K562 (cell line): Measurements from ENCODE around the gene SRM. TPM values are rescaled to one million over a fixed set of nuclear protein-coding genes. Genes with fewer than 3 reads are reported as not detected.

ENCODE experiments used
- ATAC-seq: fragments of 200-7000 bp; cut with Tn5 transposase; 3 replicates; pipeline ENCODE4 v1.9.1; 2020; ENCODE audit warnings: moderate library complexity
- BruUV-seq: library from RNA; stranded (reverse); fragments of 400-500 nt; replicated peaks from 2 replicates; lab custom pipeline; 2021; lab: Mats Ljungman, UMichigan
- CTCF ChIA-PET: fragments of 300-600 bp; formaldehyde crosslinking; extraction: SDS; loops from one replicate; lab custom pipeline; 2021; ENCODE audit warnings: low intra/inter-chr PET ratio; lab: Yijun Ruan, JAX
- POLR2A ChIA-PET: fragments of 300-600, 350-650 bp; sonication (Branson Sonifier 250); formaldehyde crosslinking; extraction: SDS; loops from one replicate; lab custom pipeline; 2021; ENCODE audit warnings: antibody characterized with exemption, inconsistent platforms; lab: Yijun Ruan, JAX
- DNase-seq, 4 experiments: peaks; one replicate each; pipeline versions ENCODE4 v3.0.0 to v3.0.0-alpha.2; 2011 to 2018; ENCODE audit warnings: low spot score in 3 of 4, mixed read lengths in 3 of 4; ENCODE audit errors: extremely low read depth in 1 of 4
- FAIRE-seq: peaks from 2 replicates; lab custom pipeline; 2011; peaks lifted over from hg19 to GRCh38; lab: Jason Lieb, UNC
- H2AFZ ChIP-seq: 2 replicates; pipeline ENCODE4 v1.6.0; 2011; ENCODE audit warnings: low read depth, low read length, control low read depth, inconsistent platforms
- H3K27ac ChIP-seq: fragments of 200-600 bp; 3 replicates; pipeline ENCODE4 v1.8.0; 2011; ENCODE audit warnings: low read depth, mild to moderate bottlenecking, control low read depth, inconsistent platforms, low read length, moderate library complexity, mixed read lengths; ENCODE audit errors: extremely low read depth
- H3K27me3 ChIP-seq, 2 experiments: fragments of 300-600 bp in 1 of 2; 2 replicates in 1 of 2; 3 replicates in 1 of 2; pipeline versions ENCODE4 v1.6.0 to v1.8.0; 2011; ENCODE audit warnings: inconsistent platforms in 2 of 2, low read length in 2 of 2, mild to moderate bottlenecking in 1 of 2, mixed read lengths in 1 of 2, moderate library complexity in 1 of 2; ENCODE audit not compliant: control insufficient read depth in 2 of 2, insufficient read depth in 2 of 2
- H3K36me3 ChIP-seq: fragments of 300-600 bp; 3 replicates; pipeline ENCODE4 v1.8.0; 2011; ENCODE audit warnings: mild to moderate bottlenecking, low read length, inconsistent platforms; ENCODE audit not compliant: control insufficient read depth, insufficient read depth
- H3K4me1 ChIP-seq, 2 experiments: fragments of 200-600 bp in 1 of 2; replicated peaks in 1 of 2; 2 replicates in 1 of 2; 3 replicates in 1 of 2; pipeline versions ENCODE4 v1.5.1 to v1.8.0; 2011; ENCODE audit warnings: inconsistent platforms in 2 of 2, low read length in 2 of 2, mild to moderate bottlenecking in 1 of 2, mixed read lengths in 1 of 2, moderate library complexity in 1 of 2; ENCODE audit not compliant: control insufficient read depth in 2 of 2, insufficient read depth in 2 of 2
- H3K4me2 ChIP-seq: 2 replicates; pipeline ENCODE4 v1.6.1; 2011; ENCODE audit warnings: low read length, control low read depth, inconsistent platforms, mixed read lengths; ENCODE audit not compliant: insufficient read depth
- H3K4me3 ChIP-seq: fragments of 200-600 bp; sonication (generic), shearing (Covaris generic); 2 replicates; pipeline ENCODE4 v1.5.1; 2016; ENCODE audit warnings: control low read depth, inconsistent platforms
- H3K79me2 ChIP-seq: fragments of 200-600 bp; 3 replicates; pipeline ENCODE4 v1.8.0; 2011; ENCODE audit warnings: low read length, inconsistent platforms; ENCODE audit not compliant: control insufficient read depth, insufficient read depth
- H3K9ac ChIP-seq, 2 experiments: 2 replicates each; pipeline versions ENCODE4 v1.6.0 to v1.6.1; 2011; ENCODE audit warnings: low read depth in 2 of 2, low read length in 2 of 2, control low read depth in 1 of 2, inconsistent platforms in 1 of 2, mild to moderate bottlenecking in 1 of 2, mixed read lengths in 1 of 2; ENCODE audit not compliant: insufficient read depth in 1 of 2
- H3K9me1 ChIP-seq: one replicate; pipeline ENCODE4 v1.6.0; 2011; ENCODE audit warnings: inconsistent platforms, mild to moderate bottlenecking, low read length, moderate library complexity; ENCODE audit not compliant: control insufficient read depth, insufficient read depth
- H3K9me3 ChIP-seq: replicated peaks from 2 replicates; pipeline ENCODE4 v1.5.1; 2011; ENCODE audit warnings: low read depth, low read length, inconsistent platforms; ENCODE audit not compliant: control insufficient read depth, insufficient read depth
- H4K20me1 ChIP-seq: replicated peaks from 2 replicates; pipeline ENCODE4 v1.6.1; 2011; ENCODE audit warnings: low read length, inconsistent platforms, mixed read lengths; ENCODE audit not compliant: control insufficient read depth, insufficient read depth
- CEBPG ChIP-seq, 3 experiments: fragments of 200-800 bp in 1 of 3; sonication (Bioruptor generic) in 1 of 3; sonication (generic) in 1 of 3; formaldehyde crosslinking in 1 of 3; IDR thresholded peaks in 2 of 3; conservative IDR thresholded peaks in 1 of 3; 2 replicates each; pipeline versions ENCODE4 v1.6.1 to v1.8.0; 2016 to 2022; ENCODE audit warnings: missing compliant biosample characterization in 2 of 3, missing genetic modification characterization in 2 of 3, mild to moderate bottlenecking in 1 of 3, missing genetic modification reagents in 1 of 3
- HNRNPLL ChIP-seq: fragments of 200-400 bp; formaldehyde crosslinking; IDR thresholded peaks from 2 replicates; pipeline ENCODE4 v1.6.1; 2017; ENCODE audit warnings: low read length, low read depth, mild to moderate bottlenecking; ENCODE audit not compliant: poor library complexity, severe bottlenecking
- KLF6 ChIP-seq: fragments of 250-450 bp; sonication (Bioruptor Pico); IDR thresholded peaks from 2 replicates; pipeline ENCODE4 v1.4.0; 2020; ENCODE audit warnings: mild to moderate bottlenecking, moderate library complexity, borderline replicate concordance
- NCOA6 ChIP-seq: fragments of 450-650 bp; IDR thresholded peaks from 2 replicates; pipeline ENCODE4 v1.6.1; 2017; ENCODE audit warnings: mild to moderate bottlenecking
- ZFX ChIP-seq: sonication (generic); formaldehyde crosslinking; IDR thresholded peaks from 2 replicates; pipeline ENCODE4 v1.8.0; 2022; ENCODE audit warnings: mild to moderate bottlenecking, missing genetic modification reagents, moderate library complexity
- WGBS: fragments of 100-300 bp; shearing (Covaris generic); methylation state at CpG from one replicate; pipeline ENCODE4 v1.1.6; 2016; ENCODE audit warnings: low coverage, mixed read lengths; ENCODE audit not compliant: insufficient coverage; ENCODE audit errors: missing lambda C conversion rate; 5-methylcytosine and 5-hydroxymethylcytosine counted together
- in situ Hi-C: fragments of 300-500 bp; cut with MboI; formaldehyde crosslinking; loops from 4 replicates; pipeline ENCODE4 v1.15.0; 2018; ENCODE audit warnings: inconsistent platforms, mixed read lengths
- intact Hi-C: fragments of 100-400 bp; cut with micrococcal nuclease; formaldehyde crosslinking; loops from 2 replicates; pipeline ENCODE4 v1.14.2; 2022
- polyA plus RNA-seq, 8 experiments: library from polyadenylated mRNA; depleted of rRNA in 4 of 8; stranded (reverse) in 5 of 8; unstranded in 3 of 8; fragments of >200 nt; fragmentation: Nextera tagmentation in 2 of 8; fragmentation: Illumina TruSeq in 1 of 8; extraction: Ambion mirVana in 2 of 8; extraction: Trizol in 1 of 8; gene quantifications; 2 replicates each; pipeline versions ENCODE4 v1.2.1 to v1.2.3, GENCODE V29; 2011 to 2014; ENCODE audit warnings: inconsistent platforms in 1 of 8, missing spikeins in 1 of 8
- total RNA-seq, 7 experiments: library from RNA; depleted of rRNA in 6 of 7; stranded (reverse); fragments of >200 nt in 6 of 7; fragmentation: Illumina TruSeq in 2 of 7; extraction: Trizol in 2 of 7; gene quantifications; 2 replicates each; pipeline versions ENCODE4 v1.2.1 to v1.2.3, GENCODE V29; 2011 to 2021; ENCODE audit warnings: low replicate concordance in 1 of 7

SRM gene
- total and polyA plus RNA-seq, 9 of the 15 experiments (the other 6 are each of a cell fraction or from before 2014, with no cell fraction given), result 23.9 to 373 (median 82.5) TPM

DNA sequence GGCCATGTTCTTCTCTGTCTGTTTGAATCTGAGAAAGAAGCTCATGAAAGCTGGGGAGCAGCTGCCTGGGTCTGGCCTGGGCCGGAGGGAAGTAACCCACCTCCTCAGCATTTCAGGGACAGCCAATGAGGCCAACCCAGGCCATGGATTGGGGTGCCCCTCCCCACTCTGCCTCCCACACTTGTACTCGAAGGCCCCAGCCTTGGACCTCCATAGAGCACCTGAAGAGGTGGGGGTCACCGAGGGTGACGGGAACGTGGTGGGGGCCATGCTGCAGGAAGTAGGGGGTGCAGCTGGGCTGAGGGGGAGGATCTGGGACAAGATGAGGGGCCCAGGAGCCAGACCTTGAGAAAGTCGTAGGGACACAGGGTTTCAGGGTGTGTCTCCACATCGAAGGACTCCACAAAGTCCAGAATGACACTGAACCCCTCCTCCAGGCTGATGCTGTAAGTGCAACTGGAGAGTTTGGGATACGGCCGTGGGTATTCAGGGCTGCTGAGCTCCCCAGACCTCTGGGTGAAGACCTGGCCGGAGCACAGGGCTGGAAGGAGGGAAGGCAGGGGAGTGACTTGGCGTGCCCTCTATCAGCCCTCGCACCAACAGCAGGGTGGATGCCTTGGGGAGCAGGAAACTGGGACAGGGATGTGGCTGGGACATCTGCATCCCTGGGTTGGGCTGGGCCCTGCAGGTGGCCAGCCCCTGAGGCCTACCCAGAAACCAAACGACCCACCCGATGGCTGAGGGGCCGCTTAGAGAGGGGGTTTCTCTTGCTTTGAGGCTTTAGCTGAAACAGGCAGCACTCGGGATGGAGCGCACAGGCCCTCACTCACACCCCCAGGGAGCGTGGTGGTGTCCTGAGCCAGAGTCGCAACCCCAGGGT, 16.6 kb downstream of the SRM start:
- TF ChIP-seq ZFX (CRISPR knock-in tag), result no peak
- peak; percentile 20 for TF ChIP-seq HNRNPLL
- H3K36me3 ChIP-seq, result no peaks in the 10 kb centered on the region
- H3K4me1 ChIP-seq, result peaks cover 0 to 26% of the 10 kb centered on the region in 2 experiments; a peak in 2 of 5 replicates
- in situ Hi-C loops (no loop called here), intact Hi-C loops (no loop called here)
- no peak overlapping the region for H3K9ac ChIP-seq
- H3K9me1 ChIP-seq, result no peaks in the 10 kb centered on the region
- 4% methylated on average over 19 of the region's 19 CpGs for WGBS
- DNase-seq (peak in 1 of 4 experiments; percentile 7), FAIRE-seq (no peak), ATAC-seq (no peak; the same call in 2 of the 3 replicates)
- H3K4me3 ChIP-seq, result no peak overlapping the region
- no peak overlapping the region for H3K27ac ChIP-seq
- no peak overlapping the region for H2AFZ ChIP-seq
- peaks cover 0 to 8% of the 10 kb centered on the region in 2 experiments; a peak in 1 of 5 replicates for H3K27me3 ChIP-seq
- CTCF ChIA-PET, result no interaction called here
- H3K4me2 ChIP-seq, result no peak overlapping the region
- no TSS peak for BruUV-seq
- no peaks in the 10 kb centered on the region for H3K9me3 ChIP-seq
- POLR2A ChIA-PET, result interaction anchor here (1.2 kb wide), 1 partner anchor 9 kb away, joined by 4 read pairs; no protein-coding TSS in a partner anchor
- H3K79me2 ChIP-seq, result no peaks in the 10 kb centered on the region
- H4K20me1 ChIP-seq, result no peaks in the 10 kb centered on the region

DNA sequence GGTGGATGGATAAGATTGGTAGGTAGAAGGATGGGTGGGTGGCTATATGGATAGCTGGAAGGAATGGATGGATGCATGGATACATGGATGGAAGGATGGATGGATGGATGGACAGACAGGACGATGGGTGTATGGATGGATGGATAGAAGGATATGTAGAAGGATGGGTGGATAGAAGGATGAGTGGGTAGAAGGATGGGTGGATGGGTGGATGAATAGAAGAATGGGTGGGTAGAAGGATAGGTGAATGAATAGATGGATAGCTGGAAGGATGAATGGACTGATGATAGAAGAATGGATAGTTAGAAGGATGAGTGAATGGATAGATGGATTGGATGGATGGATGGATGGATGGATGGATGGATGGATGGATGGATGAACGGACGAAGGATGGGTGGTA, 17.8 kb downstream of the SRM start:
- H3K4me3 ChIP-seq, result no peak overlapping the region
- intact Hi-C loops (no loop called here), in situ Hi-C loops (no loop called here)
- no peaks in the 10 kb centered on the region for H3K36me3 ChIP-seq
- no peak overlapping the region for H3K27ac ChIP-seq
- peaks cover 0 to 8% of the 10 kb centered on the region in 2 experiments; a peak in 1 of 5 replicates for H3K27me3 ChIP-seq
- H4K20me1 ChIP-seq, result no peaks in the 10 kb centered on the region
- POLR2A ChIA-PET, result interaction anchor here (0.6 to 1.2 kb wide), 2 partner anchors 11 to 576 kb away, joined by 3 to 4 read pairs; no protein-coding TSS in a partner anchor
- no peak overlapping the region for H3K4me2 ChIP-seq
- H2AFZ ChIP-seq, result no peak overlapping the region
- WGBS, result 0% methylated on average over 3 of the region's 3 CpGs
- no peaks in the 10 kb centered on the region for H3K9me1 ChIP-seq
- ATAC-seq (no peak), DNase-seq (no peak), FAIRE-seq (no peak)
- CTCF ChIA-PET, result no interaction called here
- peaks cover 0 to 25% of the 10 kb centered on the region in 2 experiments; a peak in 2 of 5 replicates for H3K4me1 ChIP-seq
- H3K79me2 ChIP-seq, result no peaks in the 10 kb centered on the region
- no TSS peak for BruUV-seq
- no peaks in the 10 kb centered on the region for H3K9me3 ChIP-seq
- no peak overlapping the region for H3K9ac ChIP-seq
- no peak for TF ChIP-seq NCOA6
- no peak for TF ChIP-seq CEBPG (CRISPR knock-in tag; IDR thresholded peaks at IDR 0.05)
- no peak for TF ChIP-seq CEBPG (tag; conservative IDR thresholded peaks at IDR 0.05 in 1 of 2, IDR thresholded peaks at IDR 0.05 in 1 of 2)
- TF ChIP-seq KLF6 (CRISPR knock-in tag), result no peak
